CD14-positive monocyte (primary cell): ENCODE data around the gene DIDO1. TPM values are rescaled to one million over a fixed set of nuclear protein-coding genes. Genes with fewer than 3 reads are reported as not detected.

ENCODE experiments used
- DNase-seq, 3 donors: peaks; one replicate each; pipeline ENCODE4 v3.0.0-alpha.2; 2011 to 2022
- H2AFZ ChIP-seq: 2 replicates; pipeline ENCODE4 v1.6.0; 2012; ENCODE audit warnings: mild to moderate bottlenecking, low read depth, low read length, inconsistent platforms; ENCODE audit not compliant: insufficient read depth, poor library complexity, severe bottlenecking
- H3K27ac ChIP-seq, 2 donors: 1 replicate in 1 of 2; 2 replicates in 1 of 2; pipeline ENCODE4 v1.5.1; 2012 to 2013; ENCODE audit warnings: low read length in 2 of 2, control low read depth in 1 of 2, inconsistent platforms in 1 of 2, low read depth in 1 of 2, mild to moderate bottlenecking in 1 of 2
- H3K27me3 ChIP-seq, 2 donors: one replicate each; pipeline versions ENCODE4 v1.6.0 to v1.6.1; 2011 to 2013; ENCODE audit warnings: low read length in 2 of 2; ENCODE audit not compliant: control insufficient read depth in 2 of 2, insufficient read depth in 2 of 2
- H3K36me3 ChIP-seq, 2 donors: replicated peaks in 1 of 2; 1 replicate in 1 of 2; 2 replicates in 1 of 2; pipeline versions ENCODE4 v1.5.1 to v1.6.1; 2012 to 2013; ENCODE audit warnings: low read length in 2 of 2, control low read depth in 1 of 2, inconsistent platforms in 1 of 2, mild to moderate bottlenecking in 1 of 2; ENCODE audit not compliant: insufficient read depth in 2 of 2, control insufficient read depth in 1 of 2
- H3K4me1 ChIP-seq, 2 donors: 1 replicate in 1 of 2; 2 replicates in 1 of 2; pipeline versions ENCODE4 v1.5.1 to v1.6.1; 2012 to 2013; ENCODE audit warnings: low read length in 2 of 2, control low read depth in 1 of 2, inconsistent platforms in 1 of 2, mild to moderate bottlenecking in 1 of 2, moderate library complexity in 1 of 2; ENCODE audit not compliant: insufficient read depth in 2 of 2, control insufficient read depth in 1 of 2
- H3K4me2 ChIP-seq: replicated peaks from 2 replicates; pipeline ENCODE3; 2012; ENCODE audit warnings: low read length, moderate library complexity, mild to moderate bottlenecking; ENCODE audit not compliant: poor library complexity, severe bottlenecking; ENCODE audit errors: extremely low read depth
- H3K4me3 ChIP-seq, 3 experiments: fragments of 200-600 bp in 1 of 3; sonication (generic) in 1 of 3; replicated peaks in 1 of 3; 1 replicate in 2 of 3; 2 replicates in 1 of 3; pipeline ENCODE4 v1.5.1; 2011 to 2013; ENCODE audit warnings: low read length in 3 of 3, mild to moderate bottlenecking in 3 of 3, control low read depth in 2 of 3, low read depth in 2 of 3, inconsistent platforms in 1 of 3, moderate library complexity in 1 of 3
- H3K79me2 ChIP-seq: 2 replicates; pipeline ENCODE4 v1.6.0; 2012; ENCODE audit warnings: mild to moderate bottlenecking, control low read depth, inconsistent platforms, low read length, moderate library complexity; ENCODE audit not compliant: insufficient read depth
- H3K9ac ChIP-seq: 2 replicates; pipeline ENCODE4 v1.6.0; 2017; ENCODE audit warnings: low read length, mild to moderate bottlenecking; ENCODE audit not compliant: insufficient read depth, poor library complexity, severe bottlenecking
- H3K9me3 ChIP-seq, 2 donors: replicated peaks in 1 of 2; 1 replicate in 1 of 2; 2 replicates in 1 of 2; pipeline versions ENCODE4 v1.5.1 to v1.6.1; 2012 to 2013; ENCODE audit warnings: low read length in 2 of 2, control low read depth in 1 of 2; ENCODE audit not compliant: control insufficient read depth in 1 of 2, insufficient read depth in 1 of 2
- H4K20me1 ChIP-seq: 2 replicates; pipeline ENCODE4 v1.6.0; 2012; ENCODE audit warnings: mild to moderate bottlenecking, low read length, control low read depth, moderate library complexity; ENCODE audit not compliant: insufficient read depth
- H3K27ac Mint-ChIP-seq, 7 donors: one replicate each; pipeline ENCODE4 v1.8.0; 2020; ENCODE audit warnings: mild to moderate bottlenecking in 7 of 7, mixed read lengths in 7 of 7, moderate library complexity in 6 of 7, inconsistent platforms in 2 of 7
- H3K27me3 Mint-ChIP-seq, 3 donors: one replicate each; pipeline ENCODE4 v1.8.0; 2021 to 2022; ENCODE audit warnings: low read depth in 3 of 3, mild to moderate bottlenecking in 3 of 3, mixed read lengths in 3 of 3, moderate library complexity in 3 of 3, inconsistent platforms in 1 of 3
- H3K36me3 Mint-ChIP-seq, 2 donors: one replicate each; pipeline ENCODE4 v1.8.0; 2020; ENCODE audit warnings: mixed read lengths in 2 of 2, inconsistent platforms in 1 of 2, mild to moderate bottlenecking in 1 of 2
- H3K4me1 Mint-ChIP-seq: one replicate; pipeline ENCODE4 v1.8.0; 2020; ENCODE audit warnings: mild to moderate bottlenecking, mixed read lengths
- H3K4me3 Mint-ChIP-seq, 2 donors: one replicate each; pipeline ENCODE4 v1.8.0; 2020; ENCODE audit warnings: mild to moderate bottlenecking in 2 of 2, mixed read lengths in 2 of 2, moderate library complexity in 1 of 2
- H3K9me3 Mint-ChIP-seq, 7 donors: one replicate each; pipeline ENCODE4 v1.8.0; 2020 to 2022; ENCODE audit warnings: mixed read lengths in 7 of 7, mild to moderate bottlenecking in 6 of 7, moderate library complexity in 6 of 7, inconsistent platforms in 2 of 7
- CTCF ChIP-seq: fragments of 200-600 bp; IDR thresholded peaks from one replicate; pipeline ENCODE4 v1.8.0; 2022; ENCODE audit warnings: antibody characterized with exemption, mild to moderate bottlenecking
- WGBS: methylation state at CpG from one replicate; pipeline ENCODE4 v1.1.5; 2013; ENCODE audit warnings: missing lambda C conversion rate; ENCODE audit not compliant: insufficient coverage; 5-methylcytosine and 5-hydroxymethylcytosine counted together
- intact Hi-C, 2 donors: fragments of 100-400 bp; cut with micrococcal nuclease; formaldehyde crosslinking; loops; one replicate each; pipeline versions ENCODE4 v1.15.0 to v1.15.1; 2023
- polyA plus RNA-seq, 3 donors: library from polyadenylated mRNA; depleted of rRNA in 1 of 3; unstranded in 2 of 3; stranded (reverse) in 1 of 3; fragments of 300-500 nt in 2 of 3; fragments of >200 nt in 1 of 3; fragmentation: Illumina TruSeq in 2 of 3; gene quantifications; 1 replicate in 2 of 3; 2 replicates in 1 of 3; pipeline ENCODE4 v1.2.3, GENCODE V29; 2012 to 2021

The DIDO1 gene
- polyA plus RNA-seq, 3 donors: 8.5 to 23.8 (median 12.9) TPM

- Histone ChIP-seq H3K36me3 (peaks cover 8 to 24% of the 10 kb centered on the region in 2 donors), H3K4me1 (no peaks in the 10 kb centered on the region), H3K79me2 (no peaks in the 10 kb centered on the region), H4K20me1 (no peaks in the 10 kb centered on the region), H3K27ac (no peak overlapping the region), H2AFZ (no peak overlapping the region), H3K9me3 (no peaks in the 10 kb centered on the region), H3K27me3 (no peaks in the 10 kb centered on the region), H3K9ac (no peak overlapping the region), H3K4me3 (no peak overlapping the region), H3K4me2 (no peak overlapping the region)
- peaks cover 0 to 8% (median 0%) of the 10 kb centered on the region in 7 donors for H3K9me3 Mint-ChIP-seq
- DNase-seq: no peak
- H3K27ac Mint-ChIP-seq: no peak overlapping the region
- H3K36me3 Mint-ChIP-seq: peaks cover 36 to 37% of the 10 kb centered on the region in 2 donors
- H3K27me3 Mint-ChIP-seq: peaks cover 0 to 4% (median 2%) of the 10 kb centered on the region in 3 donors
- 98% methylated on average over 8 of the region's 19 CpGs for WGBS
- peaks cover 3% of the 10 kb centered on the region for H3K4me1 Mint-ChIP-seq
- no peak for TF ChIP-seq CTCF
- no peak overlapping the region for H3K4me3 Mint-ChIP-seq
- intact Hi-C loops: no loop called here
Measured at GRCh38 chr20:62846166-62846890, 80.0 kb downstream of the DIDO1 start.

- intact Hi-C loops: no loop called here
- no peaks in the 10 kb centered on the region for H3K4me1 ChIP-seq
- peaks cover 0 to 8% (median 0%) of the 10 kb centered on the region in 7 donors for H3K9me3 Mint-ChIP-seq
- no peaks in the 10 kb centered on the region for H3K79me2 ChIP-seq
- H2AFZ ChIP-seq: no peak overlapping the region
- H3K9me3 ChIP-seq: no peaks in the 10 kb centered on the region
- 97% methylated on average over 8 of the region's 16 CpGs for WGBS
- H3K27me3 Mint-ChIP-seq: peaks cover 0 to 4% (median 2%) of the 10 kb centered on the region in 3 donors
- peaks cover 32 to 36% of the 10 kb centered on the region in 2 donors for H3K36me3 Mint-ChIP-seq
- no peak overlapping the region for H3K9ac ChIP-seq
- no peak overlapping the region for H3K27ac ChIP-seq
- no peak for TF ChIP-seq CTCF
- H3K36me3 ChIP-seq: peaks cover 4 to 19% of the 10 kb centered on the region in 2 donors
- no peak overlapping the region for H3K4me3 Mint-ChIP-seq
- no peak overlapping the region for H3K27ac Mint-ChIP-seq
- H3K27me3 ChIP-seq: no peaks in the 10 kb centered on the region
- no peak overlapping the region for H3K4me2 ChIP-seq
- no peak for DNase-seq
- no peak overlapping the region for H3K4me3 ChIP-seq
- H3K4me1 Mint-ChIP-seq: peaks cover 3% of the 10 kb centered on the region
- H4K20me1 ChIP-seq: no peaks in the 10 kb centered on the region
Measured at GRCh38 chr20:62845416-62846160, 80.7 kb downstream of the DIDO1 start.
